ENCODE data around the gene MTX1. TPM values are rescaled to one million over a fixed set of nuclear protein-coding genes. Genes with fewer than 3 reads are reported as not detected.

The MTX1 gene
- total RNA-seq, 3 donors from 2014 or later (not counting 1 experiment from before 2014, with no cell fraction given): 22.3 to 28.5 (median 27.9) TPM

GRCh38 chr1:155173478-155174323 lies 34.8 kb upstream of the MTX1 start, which contains the start of gene TRIM46:
Gene TRIM46, plus strand, starts transcription at chr1:155173849. Its CDS starts 118 bp downstream, at chr1:155173967.
- Histone ChIP-seq H3K9me3 (ENCODE audit: control insufficient read depth, insufficient read depth, low read length) (no peaks in the 10 kb centered on the region), H3K27ac (ENCODE audit: low read length) (peak within 1 kb of the TSS; percentile 89), H3K36me3 (ENCODE audit: control insufficient read depth, insufficient read depth, low read length) (peaks cover 14% of the 10 kb centered on the region), H3K4me1 (ENCODE audit: control insufficient read depth, insufficient read depth, low read length) (peaks cover 33% of the 10 kb centered on the region), H3K27me3 (ENCODE audit: control insufficient read depth, insufficient read depth, low read length) (no peaks in the 10 kb centered on the region), H3K4me3 (ENCODE audit: low read length) (peak within 1 kb of the TSS; percentile 68)
- Mint-ChIP-seq H3K27ac (peak within 1 kb of the TSS; percentile 95 to 99), H3K9me3 (no peaks in the 10 kb centered on the region), H3K36me3 (no peaks in the 10 kb centered on the region), H3K4me1 (peaks cover 28 to 40% of the 10 kb centered on the region in 2 donors), H3K27me3 (ENCODE audit: low read depth in 2 of 2) (peaks cover 0 to 5% of the 10 kb centered on the region in 2 donors), H3K4me3 (peak within 1 kb of the TSS; percentile 95)
- intact Hi-C loops (cut with micrococcal nuclease): loop anchor here (2.0 kb wide), 1 partner anchor 89 kb away; no protein-coding TSS in a partner anchor
- DNase-seq (peak; percentile 13 to 77), ATAC-seq (peak in 1 of 3 donors; percentile 3)
- under 1% methylated on average over 36 of the region's 38 CpGs for WGBS (ENCODE audit: insufficient coverage)
- peak; percentile 57 for TF ChIP-seq CTCF (IDR thresholded peaks at IDR 0.05)

DNA sequence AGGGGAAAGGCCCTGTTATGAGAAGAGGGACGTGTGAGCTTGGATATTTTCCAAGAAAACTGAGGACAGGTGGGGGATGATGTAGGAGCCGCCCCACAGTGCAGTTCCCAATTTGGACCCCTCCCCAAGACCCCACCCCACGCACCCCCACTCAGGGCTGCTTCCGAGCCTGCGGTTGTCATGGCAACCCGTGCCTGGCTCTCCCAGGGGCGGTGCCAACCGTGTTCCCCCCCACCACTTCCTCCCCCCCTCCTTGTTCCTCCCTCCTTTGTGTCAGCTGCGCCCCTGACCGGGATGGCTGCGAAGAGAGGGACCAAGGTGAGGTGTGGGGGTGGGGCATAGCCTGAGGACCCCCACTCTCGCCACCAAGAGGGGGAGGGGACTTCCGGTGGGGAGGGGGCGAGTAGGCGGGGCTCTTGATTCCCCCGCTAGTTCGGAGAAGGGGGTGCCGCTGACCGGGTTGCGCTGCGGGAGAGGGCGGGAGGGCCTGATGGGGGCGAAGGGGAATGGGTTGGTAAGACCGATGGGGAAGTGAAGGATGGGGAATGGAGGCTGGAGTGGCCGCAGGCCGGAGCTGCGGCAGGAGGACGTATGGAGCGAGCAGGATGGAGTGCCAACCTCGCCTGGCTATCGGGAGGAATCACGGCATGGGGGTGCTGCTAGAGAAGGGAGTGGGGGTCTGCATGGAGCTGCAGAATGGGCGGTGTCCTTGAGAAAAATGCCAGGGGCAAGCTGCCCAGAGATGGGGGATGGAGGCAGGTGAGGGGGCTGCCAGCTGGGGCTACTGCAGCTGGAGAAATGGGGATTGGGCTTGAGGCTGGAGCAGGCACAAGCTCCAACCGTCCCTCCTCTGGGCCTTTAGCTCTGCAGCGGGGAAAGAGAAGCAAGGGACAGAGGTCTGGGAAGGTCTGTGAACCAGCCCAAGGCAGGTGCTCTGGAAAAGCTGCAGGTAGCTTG lies 33.9 kb upstream of the MTX1 start:
- ATAC-seq (no peak), DNase-seq (peak in 1 of 2 donors; percentile 85)
- Mint-ChIP-seq H3K4me1 (peaks cover 28 to 40% of the 10 kb centered on the region in 2 donors), H3K4me3 (peak overlapping the region; percentile 95), H3K36me3 (no peaks in the 10 kb centered on the region), H3K9me3 (no peaks in the 10 kb centered on the region), H3K27ac (peak overlapping the region; percentile 95 to 99), H3K27me3 (ENCODE audit: low read depth in 2 of 2) (peaks cover 0 to 5% of the 10 kb centered on the region in 2 donors)
- 13% methylated on average over 34 of the region's 35 CpGs for WGBS (ENCODE audit: insufficient coverage)
- Histone ChIP-seq H3K27ac (ENCODE audit: low read length) (no peak overlapping the region), H3K4me1 (ENCODE audit: control insufficient read depth, insufficient read depth, low read length) (peaks cover 33% of the 10 kb centered on the region), H3K9me3 (ENCODE audit: control insufficient read depth, insufficient read depth, low read length) (no peaks in the 10 kb centered on the region), H3K36me3 (ENCODE audit: control insufficient read depth, insufficient read depth, low read length) (peaks cover 9% of the 10 kb centered on the region), H3K4me3 (ENCODE audit: low read length) (peak overlapping the region; percentile 68), H3K27me3 (ENCODE audit: control insufficient read depth, insufficient read depth, low read length) (no peaks in the 10 kb centered on the region)
- no peak for TF ChIP-seq CTCF (IDR thresholded peaks at IDR 0.05)
- intact Hi-C loops (cut with micrococcal nuclease): loop anchor here (5.0 kb wide), 2 partner anchors 53 to 418 kb away; no protein-coding TSS in a partner anchor

GRCh38 chr1:155175281-155175926 lies 33.1 kb upstream of the MTX1 start:
- peak in 1 of 2 donors; percentile 21 for DNase-seq
- peaks cover 0 to 5% of the 10 kb centered on the region in 2 donors for H3K27me3 Mint-ChIP-seq (ENCODE audit: low read depth in 2 of 2)
- peaks cover 28 to 40% of the 10 kb centered on the region in 2 donors for H3K4me1 Mint-ChIP-seq
- no peaks in the 10 kb centered on the region for H3K36me3 Mint-ChIP-seq
- no peaks in the 10 kb centered on the region for H3K9me3 Mint-ChIP-seq
- intact Hi-C loops (cut with micrococcal nuclease): loop anchor here (5.0 kb wide), 2 partner anchors 52 to 417 kb away; no protein-coding TSS in a partner anchor
- H3K27ac ChIP-seq (ENCODE audit: low read length): no peak overlapping the region
- H3K36me3 ChIP-seq (ENCODE audit: control insufficient read depth, insufficient read depth, low read length): peaks cover 3% of the 10 kb centered on the region
- no peak overlapping the region for H3K4me3 Mint-ChIP-seq
- ATAC-seq: no peak
- WGBS (ENCODE audit: insufficient coverage): 93% methylated on average over 9 of the region's 12 CpGs
- H3K27ac Mint-ChIP-seq: no peak overlapping the region
- no peak overlapping the region for H3K4me3 ChIP-seq (ENCODE audit: low read length)
- H3K27me3 ChIP-seq (ENCODE audit: control insufficient read depth, insufficient read depth, low read length): no peaks in the 10 kb centered on the region
- no peak for TF ChIP-seq CTCF (IDR thresholded peaks at IDR 0.05)
- H3K9me3 ChIP-seq (ENCODE audit: control insufficient read depth, insufficient read depth, low read length): no peaks in the 10 kb centered on the region
- H3K4me1 ChIP-seq (ENCODE audit: control insufficient read depth, insufficient read depth, low read length): peaks cover 33% of the 10 kb centered on the region

Data from natural killer cell (primary cell).